Panc1 (cell line): ENCODE data around the gene WIPF1. TPM values are rescaled to one million over a fixed set of nuclear protein-coding genes. Genes with fewer than 3 reads are reported as not detected.

Source experiments
- ATAC-seq: fragments of 200-7000 bp; cut with Tn5 transposase; 2 replicates; pipeline ENCODE4 v1.9.1; 2020; ENCODE audit warnings: mild to moderate bottlenecking, moderate library complexity
- BruUV-seq: library from RNA; stranded (reverse); fragments of 400-500 nt; replicated peaks from 2 replicates; lab custom pipeline; 2021; lab: Mats Ljungman, UMichigan
- CTCF ChIA-PET: fragments of 300-600 bp; sonication (Branson Sonifier 250); formaldehyde crosslinking; loops from one replicate; lab custom pipeline; 2022; ENCODE audit warnings: antibody characterized with exemption; lab: Charles Lee
- POLR2A ChIA-PET: fragments of 300-600 bp; sonication (Branson Sonifier 250); formaldehyde crosslinking; loops from one replicate; lab custom pipeline; 2022; ENCODE audit warnings: antibody characterized with exemption; lab: Charles Lee
- DNase-seq: peaks from one replicate; pipeline ENCODE4 v3.0.0-alpha.2; 2010; ENCODE audit warnings: low read depth, low spot score
- H3K27ac ChIP-seq: 2 replicates; pipeline ENCODE4 v1.5.1; 2011; ENCODE audit warnings: mild to moderate bottlenecking, low read length, inconsistent platforms
- H3K27me3 ChIP-seq: fragments of 200-500 bp; sonication (Bioruptor generic); 2 replicates; pipeline ENCODE4 v1.6.0; 2014; ENCODE audit warnings: low read length, inconsistent platforms; ENCODE audit not compliant: control insufficient read depth, insufficient read depth
- H3K36me3 ChIP-seq: fragments of 200-500 bp; sonication (Bioruptor generic); 2 replicates; pipeline ENCODE4 v1.5.1; 2014; ENCODE audit warnings: inconsistent platforms, mild to moderate bottlenecking, low read length, moderate library complexity; ENCODE audit not compliant: control insufficient read depth, insufficient read depth
- H3K4me1 ChIP-seq: 2 replicates; pipeline ENCODE4 v1.5.1; 2011; ENCODE audit warnings: inconsistent platforms, mild to moderate bottlenecking, low read length, moderate library complexity; ENCODE audit not compliant: control insufficient read depth, insufficient read depth
- H3K4me3 ChIP-seq, 2 experiments: 2 replicates each; pipeline ENCODE4 v1.5.1; 2011 to 2012; ENCODE audit warnings: low read depth in 2 of 2, low read length in 2 of 2, mild to moderate bottlenecking in 2 of 2, inconsistent platforms in 1 of 2, moderate library complexity in 1 of 2
- H3K9me3 ChIP-seq: fragments of 200-500 bp; sonication (Bioruptor generic); 2 replicates; pipeline ENCODE4 v1.5.1; 2014; ENCODE audit warnings: low read depth, mild to moderate bottlenecking, inconsistent platforms, low read length, moderate library complexity; ENCODE audit not compliant: control insufficient read depth, insufficient read depth
- POLR2AphosphoS5 ChIP-seq: IDR thresholded peaks from 2 replicates; pipeline ENCODE4 v1.6.1; 2012; ENCODE audit warnings: mild to moderate bottlenecking, low read depth, low read length, moderate library complexity
- SIN3A ChIP-seq: IDR thresholded peaks from 2 replicates; pipeline ENCODE4 v1.6.1; 2012; ENCODE audit warnings: low read depth, mild to moderate bottlenecking, low read length, moderate library complexity, borderline replicate concordance; ENCODE audit not compliant: insufficient read depth
- TCF7L2 ChIP-seq: IDR thresholded peaks from 2 replicates; pipeline ENCODE4 v1.6.1; 2011; ENCODE audit warnings: mild to moderate bottlenecking, low read depth, low read length, inconsistent platforms
- in situ Hi-C: cut with HindIII; loops from 2 replicates; pipeline ENCODE4 v1.10.0; 2016; ENCODE audit warnings: low sequenced_read_pairs, low pct_unique_long_range_greater_than_20kb
- intact Hi-C: fragments of 100-400 bp; cut with micrococcal nuclease; formaldehyde crosslinking; loops from one replicate; pipeline ENCODE4 v1.10.0; 2022; ENCODE audit not compliant: unreplicated experiment
- total RNA-seq: library from RNA; stranded (reverse); gene quantifications from one replicate; pipeline ENCODE4 v1.2.1, GENCODE V29; 2021; ENCODE audit not compliant: unreplicated experiment
- TF ChIP-seq, protein P1 (sequence below): fragments of 450-650 bp; IDR thresholded peaks from 2 replicates; pipeline ENCODE4 v1.5.1; 2017; ENCODE audit warnings: mild to moderate bottlenecking
- TF ChIP-seq, protein P2 (sequence below), 2 experiments: IDR thresholded peaks; 2 replicates each; pipeline ENCODE4 v1.6.1; 2011 to 2012; ENCODE audit warnings: low read depth in 2 of 2, control low read depth in 1 of 2, low read length in 1 of 2, mild to moderate bottlenecking in 1 of 2, moderate library complexity in 1 of 2; ENCODE audit not compliant: insufficient read depth in 1 of 2

WIPF1 gene
- total RNA-seq, 1 experiment from 2014 or later = 8.3 TPM

DNA sequence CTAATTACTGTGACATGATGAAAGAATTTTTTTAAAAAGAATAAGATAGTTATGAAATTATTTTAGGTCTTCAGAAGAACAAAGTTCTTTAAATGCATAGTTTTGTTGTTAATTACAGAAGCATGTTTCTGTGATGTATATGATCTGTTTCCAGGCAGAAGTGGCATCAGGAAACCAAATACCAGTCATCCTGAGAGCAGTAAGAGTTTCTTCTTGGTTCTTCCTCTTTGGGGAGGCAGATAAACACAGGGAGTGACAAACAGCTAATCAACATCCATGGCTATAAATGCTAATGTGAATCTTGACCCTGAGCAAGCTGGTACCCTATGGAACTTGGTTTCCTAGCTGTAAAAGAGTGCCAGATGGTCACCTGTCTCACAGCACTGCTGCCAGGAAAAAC lies 29.2 kb downstream of the WIPF1 start:
- in situ Hi-C loops = no loop called here
- ATAC-seq (no peak), DNase-seq (no peak)
- Histone ChIP-seq H3K27me3 (no peaks in the 10 kb centered on the region), H3K27ac (no peak overlapping the region), H3K4me1 (no peaks in the 10 kb centered on the region), H3K36me3 (no peaks in the 10 kb centered on the region), H3K9me3 (no peaks in the 10 kb centered on the region), H3K4me3 (no peak overlapping the region)
- TF ChIP-seq, protein P1, sequence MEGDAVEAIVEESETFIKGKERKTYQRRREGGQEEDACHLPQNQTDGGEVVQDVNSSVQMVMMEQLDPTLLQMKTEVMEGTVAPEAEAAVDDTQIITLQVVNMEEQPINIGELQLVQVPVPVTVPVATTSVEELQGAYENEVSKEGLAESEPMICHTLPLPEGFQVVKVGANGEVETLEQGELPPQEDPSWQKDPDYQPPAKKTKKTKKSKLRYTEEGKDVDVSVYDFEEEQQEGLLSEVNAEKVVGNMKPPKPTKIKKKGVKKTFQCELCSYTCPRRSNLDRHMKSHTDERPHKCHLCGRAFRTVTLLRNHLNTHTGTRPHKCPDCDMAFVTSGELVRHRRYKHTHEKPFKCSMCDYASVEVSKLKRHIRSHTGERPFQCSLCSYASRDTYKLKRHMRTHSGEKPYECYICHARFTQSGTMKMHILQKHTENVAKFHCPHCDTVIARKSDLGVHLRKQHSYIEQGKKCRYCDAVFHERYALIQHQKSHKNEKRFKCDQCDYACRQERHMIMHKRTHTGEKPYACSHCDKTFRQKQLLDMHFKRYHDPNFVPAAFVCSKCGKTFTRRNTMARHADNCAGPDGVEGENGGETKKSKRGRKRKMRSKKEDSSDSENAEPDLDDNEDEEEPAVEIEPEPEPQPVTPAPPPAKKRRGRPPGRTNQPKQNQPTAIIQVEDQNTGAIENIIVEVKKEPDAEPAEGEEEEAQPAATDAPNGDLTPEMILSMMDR = no peak
- TF ChIP-seq TCF7L2 (no peak), SIN3A (no peak), POLR2AphosphoS5 (no peak)
- TF ChIP-seq, protein P2, sequence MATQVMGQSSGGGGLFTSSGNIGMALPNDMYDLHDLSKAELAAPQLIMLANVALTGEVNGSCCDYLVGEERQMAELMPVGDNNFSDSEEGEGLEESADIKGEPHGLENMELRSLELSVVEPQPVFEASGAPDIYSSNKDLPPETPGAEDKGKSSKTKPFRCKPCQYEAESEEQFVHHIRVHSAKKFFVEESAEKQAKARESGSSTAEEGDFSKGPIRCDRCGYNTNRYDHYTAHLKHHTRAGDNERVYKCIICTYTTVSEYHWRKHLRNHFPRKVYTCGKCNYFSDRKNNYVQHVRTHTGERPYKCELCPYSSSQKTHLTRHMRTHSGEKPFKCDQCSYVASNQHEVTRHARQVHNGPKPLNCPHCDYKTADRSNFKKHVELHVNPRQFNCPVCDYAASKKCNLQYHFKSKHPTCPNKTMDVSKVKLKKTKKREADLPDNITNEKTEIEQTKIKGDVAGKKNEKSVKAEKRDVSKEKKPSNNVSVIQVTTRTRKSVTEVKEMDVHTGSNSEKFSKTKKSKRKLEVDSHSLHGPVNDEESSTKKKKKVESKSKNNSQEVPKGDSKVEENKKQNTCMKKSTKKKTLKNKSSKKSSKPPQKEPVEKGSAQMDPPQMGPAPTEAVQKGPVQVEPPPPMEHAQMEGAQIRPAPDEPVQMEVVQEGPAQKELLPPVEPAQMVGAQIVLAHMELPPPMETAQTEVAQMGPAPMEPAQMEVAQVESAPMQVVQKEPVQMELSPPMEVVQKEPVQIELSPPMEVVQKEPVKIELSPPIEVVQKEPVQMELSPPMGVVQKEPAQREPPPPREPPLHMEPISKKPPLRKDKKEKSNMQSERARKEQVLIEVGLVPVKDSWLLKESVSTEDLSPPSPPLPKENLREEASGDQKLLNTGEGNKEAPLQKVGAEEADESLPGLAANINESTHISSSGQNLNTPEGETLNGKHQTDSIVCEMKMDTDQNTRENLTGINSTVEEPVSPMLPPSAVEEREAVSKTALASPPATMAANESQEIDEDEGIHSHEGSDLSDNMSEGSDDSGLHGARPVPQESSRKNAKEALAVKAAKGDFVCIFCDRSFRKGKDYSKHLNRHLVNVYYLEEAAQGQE (IDR thresholded peaks at IDR 0.05; ENCODE audit: insufficient read depth in 1 of 2, low read depth in 2 of 2, low read length in 1 of 2) = no peak
- POLR2A ChIA-PET = no interaction called here
- CTCF ChIA-PET = no interaction called here
- intact Hi-C loops = no loop called here
- no TSS peak for BruUV-seq

DNA sequence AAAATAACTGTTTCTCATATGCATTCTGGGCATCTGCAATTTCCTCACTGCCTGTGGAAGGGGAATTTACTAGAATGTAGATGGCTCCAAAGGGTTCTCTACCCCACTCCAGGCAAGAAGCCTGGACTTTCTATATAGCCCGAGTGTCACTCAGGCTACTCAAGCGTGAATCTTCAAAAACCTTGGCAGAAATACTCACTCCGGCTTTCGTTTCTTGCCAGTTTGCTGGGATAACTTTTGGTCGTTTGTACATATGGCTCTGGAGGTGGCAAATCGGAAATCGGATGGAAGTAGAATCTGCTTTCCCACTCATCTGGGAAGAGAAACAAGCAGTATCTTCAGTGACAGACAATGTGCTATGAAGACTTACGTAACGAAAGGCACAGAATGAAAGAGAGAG lies 30.7 kb downstream of the WIPF1 start:
- H3K9me3 ChIP-seq = no peaks in the 10 kb centered on the region
- DNase-seq (no peak), ATAC-seq (no peak)
- BruUV-seq = no TSS peak
- CTCF ChIA-PET = no interaction called here
- POLR2A ChIA-PET = no interaction called here
- no peaks in the 10 kb centered on the region for H3K27me3 ChIP-seq
- H3K4me1 ChIP-seq = no peaks in the 10 kb centered on the region
- in situ Hi-C loops = no loop called here
- H3K27ac ChIP-seq = no peak overlapping the region
- intact Hi-C loops = no loop called here
- no peaks in the 10 kb centered on the region for H3K36me3 ChIP-seq
- no peak overlapping the region for H3K4me3 ChIP-seq
- TF ChIP-seq TCF7L2 (no peak), SIN3A (no peak), POLR2AphosphoS5 (no peak)
- TF ChIP-seq, protein P1 = no peak
- TF ChIP-seq, protein P2 (IDR thresholded peaks at IDR 0.05; ENCODE audit: insufficient read depth in 1 of 2, low read depth in 2 of 2, low read length in 1 of 2) = no peak
